ENCODE data around the gene UGT1A3.

Gene UGT1A3

GRCh38 chr2:233758141-233758540, 29.3 kb downstream of the UGT1A3 start:
- DNase-seq (ENCODE audit: low spot score), result no peak

GRCh38 chr2:233758849-233759248, 30.0 kb downstream of the UGT1A3 start:
- no peak for DNase-seq (ENCODE audit: low spot score)

GRCh38 chr2:233760043-233760442, 31.2 kb downstream of the UGT1A3 start, which contains the start of gene UGT1A1:
TSS of gene UGT1A1 (plus strand) at chr2:233760270. CDS start at chr2:233760288, 18 bp downstream.
- DNase-seq (ENCODE audit: low spot score), result no peak

- no peak for DNase-seq (ENCODE audit: low spot score)
These were observed 32.4 kb downstream of the UGT1A3 start for GRCh38 chr2:233761040-233761769.

GRCh38 chr2:233764264-233764663, 35.4 kb downstream of the UGT1A3 start:
- no peak for DNase-seq (ENCODE audit: low spot score)

GRCh38 chr2:233764761-233765160, 35.9 kb downstream of the UGT1A3 start:
- no peak for DNase-seq (ENCODE audit: low spot score)

GRCh38 chr2:233766416-233766815, 37.6 kb downstream of the UGT1A3 start:
- no peak for DNase-seq (ENCODE audit: low spot score)

- no peak for DNase-seq (ENCODE audit: low spot score)
These were observed 39.2 kb downstream of the UGT1A3 start for GRCh38 chr2:233768076-233768475.

- DNase-seq (ENCODE audit: low spot score), result no peak
These were observed 40.4 kb downstream of the UGT1A3 start for GRCh38 chr2:233769260-233769659.

GRCh38 chr2:233772153-233772552, 43.3 kb downstream of the UGT1A3 start:
- no peak for DNase-seq (ENCODE audit: low spot score)

- DNase-seq (ENCODE audit: low spot score), result no peak
These were observed 43.7 kb downstream of the UGT1A3 start for GRCh38 chr2:233772583-233772982.

- no peak for DNase-seq (ENCODE audit: low spot score)
These were observed 45.0 kb downstream of the UGT1A3 start for GRCh38 chr2:233773854-233774253.

GRCh38 chr2:233775414-233775813, 46.6 kb downstream of the UGT1A3 start:
- DNase-seq (ENCODE audit: low spot score), result no peak

GRCh38 chr2:233778030-233778429, 49.2 kb downstream of the UGT1A3 start, which contains the start of gene MROH2A:
TSS of gene MROH2A (plus strand) at chr2:233778330. CDS start at chr2:233779359, 1,029 bp downstream.
- DNase-seq (ENCODE audit: low spot score), result no peak

GRCh38 chr2:233779722-233780121, 50.9 kb downstream of the UGT1A3 start:
- no peak for DNase-seq (ENCODE audit: low spot score)

- DNase-seq (ENCODE audit: low spot score), result no peak
These were observed 51.9 kb downstream of the UGT1A3 start for GRCh38 chr2:233780771-233781170.

GRCh38 chr2:233789554-233789953, 60.7 kb downstream of the UGT1A3 start:
- DNase-seq (ENCODE audit: low spot score), result no peak

GRCh38 chr2:233791151-233791882, 62.5 kb downstream of the UGT1A3 start:
- no peak for DNase-seq (ENCODE audit: low spot score)

- DNase-seq (ENCODE audit: low spot score), result no peak
These were observed 63.1 kb downstream of the UGT1A3 start for GRCh38 chr2:233791883-233792329.

GRCh38 chr2:233792720-233793119, 63.9 kb downstream of the UGT1A3 start:
- no peak for DNase-seq (ENCODE audit: low spot score)

- no peak for DNase-seq (ENCODE audit: low spot score)
These were observed 64.8 kb downstream of the UGT1A3 start for GRCh38 chr2:233793465-233794127.

- DNase-seq (ENCODE audit: low spot score), result no peak
These were observed 65.4 kb downstream of the UGT1A3 start for GRCh38 chr2:233794128-233794658.
